GM18511 (cell line): ENCODE results near the gene TMEM74B.

Source experiments
- ATAC-seq: cut with Tn5 transposase; IDR thresholded peaks from one replicate; pipeline ENCODE4 v1.9.1; 2021; ENCODE audit warnings: mild to moderate bottlenecking, moderate library complexity; ENCODE audit not compliant: unreplicated experiment

The TMEM74B gene

GRCh38 chr20:1206366-1207148 lies 21.8 kb upstream of the TMEM74B start:
- no peak for ATAC-seq

GRCh38 chr20:1205802-1206201 lies 21.0 kb upstream of the TMEM74B start:
- ATAC-seq = no peak

DNA sequence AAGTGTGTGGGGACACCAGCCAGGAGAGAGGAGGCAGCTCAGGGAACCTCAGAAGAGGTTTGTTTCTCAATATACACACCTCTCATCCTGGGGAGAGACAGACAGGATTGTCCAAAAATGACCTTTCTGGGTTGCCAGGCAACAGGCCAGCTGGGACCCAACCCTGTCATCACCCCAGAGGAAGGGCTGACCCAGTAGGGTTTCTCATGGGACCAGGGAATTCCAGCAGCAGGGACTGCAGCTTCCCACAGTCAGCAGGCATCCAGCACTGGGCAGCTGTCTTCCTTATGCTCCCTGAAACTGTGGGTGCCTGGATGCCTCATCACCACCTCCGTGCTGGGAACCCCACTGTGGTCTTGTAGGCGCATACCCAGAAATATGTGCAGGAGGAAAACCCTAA lies 19.8 kb upstream of the TMEM74B start:
- no peak for ATAC-seq

GRCh38 chr20:1204113-1204512 lies 19.3 kb upstream of the TMEM74B start:
- no peak for ATAC-seq

DNA sequence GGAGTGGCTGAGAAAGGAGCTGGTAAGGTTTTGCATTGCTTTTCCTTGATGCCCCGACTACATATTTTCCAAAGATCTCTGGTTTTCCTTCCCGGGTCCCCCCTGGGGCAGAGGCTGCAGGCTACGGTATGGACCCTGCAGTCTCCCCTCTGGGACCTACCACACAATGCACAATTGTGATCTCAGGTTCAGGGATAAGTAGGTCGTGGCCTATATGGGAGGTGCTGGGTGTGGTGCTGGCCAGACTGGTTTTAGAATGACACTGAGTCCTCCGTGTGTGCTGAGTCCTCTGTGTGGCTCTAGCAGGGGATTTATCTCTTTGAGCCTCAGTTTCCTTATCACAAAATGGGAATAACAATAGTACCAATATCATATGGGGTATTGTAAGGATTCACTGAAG lies 18.8 kb upstream of the TMEM74B start:
- no peak for ATAC-seq

DNA sequence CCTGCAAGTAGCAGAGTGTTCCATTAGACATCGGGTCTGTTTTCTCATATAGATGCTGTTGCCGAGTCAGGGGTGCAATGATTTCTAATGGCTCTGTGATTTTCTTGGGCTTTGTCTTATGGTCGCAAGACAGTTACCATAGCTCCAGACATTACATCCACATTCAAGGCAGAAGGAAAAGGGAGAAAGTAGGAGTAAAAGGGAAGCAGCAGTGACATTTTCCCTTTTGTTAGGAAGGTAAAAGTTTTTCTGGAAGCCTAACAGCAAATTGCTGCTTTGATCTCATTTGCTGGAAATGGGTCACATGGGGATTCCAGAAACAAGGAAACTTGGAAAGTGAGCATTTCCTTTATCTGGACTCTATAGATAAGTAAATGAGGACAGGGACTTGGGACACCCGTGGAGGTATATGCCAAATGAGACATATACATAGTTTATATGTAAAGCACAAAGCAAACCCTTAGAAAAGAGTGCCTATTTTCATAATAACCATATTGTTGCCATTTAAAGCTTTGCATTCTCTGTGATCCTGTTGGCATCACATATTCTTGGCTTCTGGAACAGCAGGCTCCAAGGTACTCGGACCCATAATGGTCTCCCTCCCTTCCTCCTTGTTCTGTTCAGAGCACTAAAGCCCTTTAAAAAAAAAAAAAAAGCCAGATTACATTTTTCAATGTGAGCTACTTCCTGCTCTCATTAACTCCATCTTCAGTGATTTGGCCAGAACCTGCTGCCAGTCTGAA lies 18.2 kb upstream of the TMEM74B start, which contains the start of gene C20orf202:
TSS of gene C20orf202 (plus strand) at position 693 of the 743 bp plus-strand sequence. CDS start 132 bp downstream, outside the sequence.
- ATAC-seq = no peak

DNA sequence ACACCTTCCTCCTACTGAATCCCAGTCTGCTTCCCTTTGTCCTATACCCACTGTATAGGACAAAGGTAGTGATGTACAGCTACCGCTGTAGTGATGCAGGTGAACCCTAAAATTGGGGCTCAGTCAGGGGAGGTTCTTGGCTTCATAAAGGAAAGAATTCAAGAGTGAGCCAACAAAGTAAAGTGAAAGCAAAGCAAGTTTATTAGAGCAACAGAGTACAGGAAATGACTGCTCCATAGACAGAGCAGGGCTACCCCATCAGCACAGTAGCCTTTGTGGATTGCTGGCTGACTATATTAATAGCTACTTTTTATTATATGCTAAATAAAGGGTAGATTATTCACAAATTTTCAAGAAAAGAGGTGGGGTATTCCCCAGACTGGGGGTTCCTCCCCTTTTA lies 15.2 kb upstream of the TMEM74B start:
- no peak for ATAC-seq

DNA sequence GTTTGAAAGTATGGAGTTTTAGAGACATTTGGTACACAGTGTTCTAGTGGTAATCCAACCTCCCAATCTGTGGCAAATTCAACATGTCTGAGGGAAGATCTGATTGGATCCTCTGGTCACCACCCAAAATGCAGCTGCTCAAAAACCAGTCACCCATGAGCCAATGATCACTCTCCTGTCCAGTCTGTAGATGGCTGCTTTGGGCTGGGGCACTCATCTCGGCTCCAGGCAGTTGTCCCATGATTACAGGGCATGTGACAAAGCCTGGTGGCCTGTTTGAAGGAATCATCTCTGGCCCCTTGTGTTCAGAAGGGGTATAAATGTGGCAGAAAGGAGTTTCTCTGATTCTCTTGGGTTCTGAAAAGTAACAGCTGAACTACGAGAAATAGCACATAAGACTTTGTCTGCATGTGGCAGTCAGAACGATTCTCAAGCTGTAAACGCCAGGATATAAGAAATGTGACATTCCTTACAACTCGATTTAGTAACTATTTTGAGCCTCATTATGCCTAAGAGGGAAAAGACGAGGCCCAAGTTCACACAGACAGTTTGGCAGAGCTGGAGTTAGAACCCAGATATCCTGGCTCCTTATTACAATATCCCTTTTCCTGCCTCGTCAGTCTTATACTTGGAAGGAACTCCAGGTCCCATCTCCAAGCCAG lies 14.6 kb upstream of the TMEM74B start:
- ATAC-seq = no peak

- ATAC-seq = no peak
These were observed 14.0 kb upstream of the TMEM74B start for GRCh38 chr20:1198751-1199150.

- ATAC-seq = no peak
These were observed 13.0 kb upstream of the TMEM74B start for GRCh38 chr20:1197801-1198200.

DNA sequence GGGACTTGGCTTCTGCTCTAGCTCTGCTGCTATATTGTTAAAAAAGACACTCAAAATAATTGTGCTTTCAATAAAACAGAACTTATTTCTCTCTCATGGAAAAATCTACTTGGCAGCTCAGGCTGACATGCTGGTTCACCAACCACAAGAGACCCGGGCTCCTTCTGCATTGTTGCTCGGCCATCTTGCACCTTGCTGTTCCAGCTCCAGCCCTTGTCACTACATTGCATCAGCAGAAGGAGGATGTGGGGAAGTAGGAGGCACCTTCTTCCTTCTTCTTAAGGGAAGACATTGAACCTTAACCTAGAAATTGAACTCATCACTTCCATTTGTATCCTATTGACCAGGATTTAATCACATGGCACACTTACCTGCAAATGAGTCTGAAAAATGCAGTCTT lies 11.9 kb upstream of the TMEM74B start:
- ATAC-seq = no peak

DNA sequence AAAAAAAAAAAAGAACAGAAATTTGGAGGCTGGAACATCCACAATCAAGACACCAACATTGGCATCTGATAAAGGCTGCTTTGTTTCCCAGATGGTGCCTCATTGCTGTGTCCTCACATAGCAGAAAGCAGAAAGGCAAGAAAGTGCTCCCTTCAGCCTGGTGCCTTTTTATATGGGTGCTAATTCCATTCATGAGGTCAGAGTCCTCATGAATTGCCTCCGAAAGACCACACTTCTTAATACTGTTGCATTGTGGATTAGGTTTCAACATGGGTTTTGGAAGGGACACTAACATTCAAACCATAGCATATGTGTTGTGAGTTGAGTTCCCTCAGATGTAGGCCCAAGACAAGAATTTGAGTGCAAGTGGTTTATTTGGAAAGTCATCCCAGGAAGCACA lies 10.4 kb upstream of the TMEM74B start:
- ATAC-seq = no peak

DNA sequence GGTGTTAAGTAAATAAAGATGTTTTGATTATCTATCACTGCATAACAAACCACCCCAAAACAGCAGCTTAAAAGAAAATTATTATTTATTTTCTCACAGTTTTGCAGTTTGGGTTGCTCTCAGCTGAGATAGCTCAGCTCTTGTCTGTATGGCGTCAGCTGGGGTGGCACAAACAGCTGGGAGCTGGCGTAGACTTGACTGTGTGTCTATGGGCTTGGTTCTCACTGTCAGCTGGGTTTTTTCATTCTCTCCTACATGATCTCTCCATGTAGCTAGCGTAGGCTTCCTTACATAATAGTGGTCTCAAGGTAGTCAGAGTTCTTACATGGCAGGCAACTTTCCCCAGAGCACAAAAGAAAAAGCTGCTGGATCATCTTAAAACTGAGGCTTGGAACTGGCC lies 6.5 kb upstream of the TMEM74B start:
- no peak for ATAC-seq

DNA sequence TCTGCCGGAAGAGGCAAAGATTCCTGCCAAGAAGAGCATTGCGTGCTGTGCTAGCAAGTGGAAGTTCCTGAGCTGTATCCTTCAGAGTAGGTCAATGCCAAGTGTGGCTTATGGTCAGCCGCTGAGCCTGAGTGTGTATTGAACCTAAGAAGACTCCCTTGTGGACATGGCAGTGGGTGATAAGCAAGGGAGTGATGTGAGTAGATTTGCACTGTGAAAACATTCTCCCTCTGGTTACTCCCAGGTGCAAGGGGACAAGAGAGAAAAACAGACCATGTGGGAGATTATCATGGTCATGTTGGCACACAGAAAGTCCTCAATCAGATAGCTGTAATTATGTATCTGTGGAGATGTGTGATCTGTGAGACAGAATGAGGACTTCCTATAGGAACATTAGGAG lies 6.1 kb upstream of the TMEM74B start:
- no peak for ATAC-seq

GRCh38 chr20:1189827-1190226 lies 5.0 kb upstream of the TMEM74B start:
- ATAC-seq = no peak

- no peak for ATAC-seq
These were observed 3.6 kb upstream of the TMEM74B start for GRCh38 chr20:1188347-1188746.

DNA sequence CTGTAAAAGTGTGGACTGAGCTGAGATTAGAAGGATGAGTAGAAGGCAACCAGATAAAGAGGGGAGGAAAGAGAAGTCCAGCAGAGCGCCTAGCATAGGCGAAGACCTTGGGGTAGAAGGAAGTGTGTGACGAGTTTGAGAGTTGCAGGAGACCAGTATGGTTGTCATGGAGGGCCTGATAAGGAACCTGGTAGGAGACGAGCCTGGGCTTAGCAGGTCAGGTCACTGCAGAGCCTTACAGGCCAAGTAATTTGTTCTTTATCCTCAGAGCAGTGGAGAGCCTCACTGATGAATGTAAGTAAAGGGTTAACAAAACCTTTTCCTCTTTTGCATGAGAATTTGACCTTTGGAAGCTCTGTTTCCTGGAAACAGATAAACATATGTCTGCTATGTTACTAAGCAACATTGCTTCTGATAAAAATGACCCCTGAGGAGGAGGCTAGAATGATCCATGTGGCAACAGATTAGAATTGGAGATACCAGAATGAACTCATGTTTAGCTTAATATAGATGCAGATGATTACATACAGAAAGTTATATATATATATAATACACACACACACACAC lies 2.9 kb upstream of the TMEM74B start:
- no peak for ATAC-seq

- no peak for ATAC-seq
These were observed 1.7 kb upstream of the TMEM74B start for GRCh38 chr20:1186367-1186991.

- no peak for ATAC-seq
These were observed 1.1 kb upstream of the TMEM74B start for GRCh38 chr20:1185790-1186334.

- ATAC-seq = no peak
These were observed 548 bp upstream of the TMEM74B start for GRCh38 chr20:1185316-1185741.

- ATAC-seq = no peak
These were observed 532 bp downstream of the TMEM74B start for GRCh38 chr20:1184260-1184637.
